Measurements from ENCODE around the gene MCF2L2. TPM values are rescaled to one million over a fixed set of nuclear protein-coding genes. Genes with fewer than 3 reads are reported as not detected.

Gene MCF2L2
- total RNA-seq, 1 donor from 2014 or later = 1.2 TPM

DNA sequence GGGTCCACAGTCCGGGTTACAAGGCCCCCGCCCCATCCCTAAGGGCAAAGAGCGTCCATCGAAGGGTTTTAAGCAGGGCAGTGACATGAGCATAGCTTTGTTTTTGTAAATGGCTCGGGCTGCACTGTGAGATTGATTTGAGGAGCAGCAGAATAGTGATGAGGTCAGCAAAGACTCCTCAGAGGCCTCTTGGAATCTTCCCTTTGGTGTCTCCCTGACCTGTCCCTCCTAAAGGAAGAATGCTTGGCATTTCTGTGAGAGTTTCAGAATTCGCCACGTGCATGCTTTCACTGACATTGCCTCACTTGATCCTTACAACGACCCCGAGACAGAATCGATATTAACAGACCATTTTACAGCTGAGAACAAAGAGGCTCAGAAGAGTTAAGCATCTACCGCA lies 286.2 kb downstream of the MCF2L2 start:
- TF ChIP-seq, protein P1, sequence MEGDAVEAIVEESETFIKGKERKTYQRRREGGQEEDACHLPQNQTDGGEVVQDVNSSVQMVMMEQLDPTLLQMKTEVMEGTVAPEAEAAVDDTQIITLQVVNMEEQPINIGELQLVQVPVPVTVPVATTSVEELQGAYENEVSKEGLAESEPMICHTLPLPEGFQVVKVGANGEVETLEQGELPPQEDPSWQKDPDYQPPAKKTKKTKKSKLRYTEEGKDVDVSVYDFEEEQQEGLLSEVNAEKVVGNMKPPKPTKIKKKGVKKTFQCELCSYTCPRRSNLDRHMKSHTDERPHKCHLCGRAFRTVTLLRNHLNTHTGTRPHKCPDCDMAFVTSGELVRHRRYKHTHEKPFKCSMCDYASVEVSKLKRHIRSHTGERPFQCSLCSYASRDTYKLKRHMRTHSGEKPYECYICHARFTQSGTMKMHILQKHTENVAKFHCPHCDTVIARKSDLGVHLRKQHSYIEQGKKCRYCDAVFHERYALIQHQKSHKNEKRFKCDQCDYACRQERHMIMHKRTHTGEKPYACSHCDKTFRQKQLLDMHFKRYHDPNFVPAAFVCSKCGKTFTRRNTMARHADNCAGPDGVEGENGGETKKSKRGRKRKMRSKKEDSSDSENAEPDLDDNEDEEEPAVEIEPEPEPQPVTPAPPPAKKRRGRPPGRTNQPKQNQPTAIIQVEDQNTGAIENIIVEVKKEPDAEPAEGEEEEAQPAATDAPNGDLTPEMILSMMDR (IDR thresholded peaks at IDR 0.05) = no peak
- intact Hi-C loops (cut with DNase I) = no loop called here
- no peak overlapping the region for H3K4me3 ChIP-seq
- DNase-seq (no peak), ATAC-seq (no peak)
- H3K27me3 ChIP-seq = no peaks in the 10 kb centered on the region
- H3K9me3 ChIP-seq = no peaks in the 10 kb centered on the region
- H3K27ac ChIP-seq = no peak overlapping the region
- no peaks in the 10 kb centered on the region for H3K4me1 ChIP-seq
- no peaks in the 10 kb centered on the region for H3K36me3 ChIP-seq

DNA sequence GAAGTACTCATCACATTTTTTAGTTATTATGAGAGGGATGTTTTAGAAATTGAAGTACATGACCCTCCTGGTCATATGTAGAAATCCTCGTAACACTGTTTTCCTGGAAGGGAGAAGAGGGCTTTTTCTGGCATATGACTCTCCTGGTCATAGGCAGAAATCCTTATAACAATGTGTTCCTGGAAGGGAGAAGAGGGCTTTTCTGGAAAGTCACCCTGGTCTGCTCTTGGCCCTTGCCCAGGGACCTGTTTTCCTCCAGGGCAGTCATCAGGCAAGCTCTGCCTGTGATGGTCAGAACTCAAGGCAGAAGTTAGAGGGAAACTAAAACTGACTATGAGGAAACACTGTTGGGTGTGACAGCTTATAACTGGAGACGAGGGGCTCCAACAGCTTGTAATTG lies 293.6 kb downstream of the MCF2L2 start:
- Histone ChIP-seq H3K27me3 (no peaks in the 10 kb centered on the region), H3K36me3 (peaks cover 8% of the 10 kb centered on the region), H3K4me3 (no peak overlapping the region), H3K4me1 (peaks cover 4% of the 10 kb centered on the region), H3K9me3 (no peaks in the 10 kb centered on the region), H3K27ac (no peak overlapping the region)
- intact Hi-C loops (cut with DNase I) = no loop called here
- peak; percentile 71 for ATAC-seq
- TF ChIP-seq, protein P1 (IDR thresholded peaks at IDR 0.05) = no peak
- DNase-seq = no peak

DNA sequence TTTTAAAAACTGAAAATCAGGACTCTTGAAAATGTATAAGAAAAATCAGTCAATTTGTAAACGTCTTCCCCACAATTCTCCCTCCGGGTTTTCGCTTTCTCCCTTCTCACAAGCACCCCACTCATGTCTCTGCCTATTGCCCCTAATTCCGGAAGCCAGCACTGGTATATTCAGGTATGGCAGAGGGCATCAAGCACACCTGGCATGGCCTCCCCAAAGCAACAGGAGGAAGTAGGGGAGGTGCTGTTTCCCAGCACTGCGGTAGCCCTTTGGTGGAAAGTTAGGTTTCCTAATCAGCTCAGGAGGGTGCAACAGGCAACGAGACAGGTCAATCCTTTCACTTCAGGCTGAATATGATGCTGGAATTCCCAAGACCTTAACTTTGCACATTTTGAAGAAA lies 296.0 kb downstream of the MCF2L2 start:
- Histone ChIP-seq H3K4me3 (no peak overlapping the region), H3K9me3 (no peaks in the 10 kb centered on the region), H3K27me3 (no peaks in the 10 kb centered on the region), H3K4me1 (peaks cover 4% of the 10 kb centered on the region), H3K36me3 (peaks cover 8% of the 10 kb centered on the region), H3K27ac (no peak overlapping the region)
- intact Hi-C loops (cut with DNase I) = no loop called here
- TF ChIP-seq, protein P1 (IDR thresholded peaks at IDR 0.05) = no peak
- no peak for DNase-seq
- ATAC-seq = peak; percentile 61

DNA sequence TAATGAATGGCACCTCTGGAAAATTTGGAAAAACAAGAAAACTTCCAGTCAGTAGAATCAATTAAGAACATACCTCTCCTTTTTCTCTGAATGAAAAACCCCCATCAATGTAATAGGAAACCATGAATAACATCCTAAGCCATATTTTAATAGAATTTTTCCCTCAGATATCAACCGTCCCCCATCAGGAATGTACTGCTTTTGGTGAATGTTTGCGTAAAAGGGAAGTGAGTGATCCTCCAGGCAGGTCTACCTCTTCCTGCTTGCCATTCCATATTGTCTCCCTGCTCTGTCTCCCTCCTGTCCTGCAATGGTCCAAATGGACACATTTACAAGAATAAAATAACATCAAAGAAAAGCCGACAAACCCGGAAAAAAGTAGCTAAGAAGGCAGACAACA lies 296.7 kb downstream of the MCF2L2 start:
- Histone ChIP-seq H3K4me3 (no peak overlapping the region), H3K27ac (no peak overlapping the region), H3K36me3 (peaks cover 8% of the 10 kb centered on the region), H3K4me1 (peaks cover 4% of the 10 kb centered on the region), H3K27me3 (no peaks in the 10 kb centered on the region), H3K9me3 (no peaks in the 10 kb centered on the region)
- intact Hi-C loops (cut with DNase I) = no loop called here
- TF ChIP-seq, protein P1 (IDR thresholded peaks at IDR 0.05) = no peak
- DNase-seq (no peak), ATAC-seq (no peak)

DNA sequence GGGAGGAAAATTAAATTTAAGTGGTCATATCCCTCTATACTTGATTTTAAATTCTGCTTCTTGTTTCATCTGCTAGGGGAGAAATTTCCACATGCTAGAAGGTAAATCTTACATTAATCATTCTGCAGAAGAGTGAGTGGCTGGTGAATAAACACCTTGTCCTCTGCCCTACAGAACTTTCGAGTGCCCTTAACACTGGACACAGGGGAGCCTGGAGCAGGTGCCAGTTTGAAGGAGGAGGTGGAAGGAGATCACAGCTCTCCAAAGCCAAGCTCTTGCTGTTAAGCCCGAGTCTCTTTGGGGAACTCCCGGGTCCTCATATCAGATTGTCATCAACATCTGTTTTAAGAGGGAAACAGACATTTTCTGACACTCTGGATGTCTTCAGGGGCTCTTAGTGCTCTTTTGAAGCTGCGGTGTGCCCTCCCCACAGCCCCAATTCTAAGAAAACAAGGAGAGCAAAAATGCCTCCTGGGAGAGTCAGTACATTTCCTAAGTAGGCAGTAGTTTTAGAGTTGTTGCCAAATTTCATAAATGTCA lies 297.2 kb downstream of the MCF2L2 start:
- ATAC-seq = peak; percentile 90
- intact Hi-C loops (cut with DNase I) = no loop called here
- no peak overlapping the region for H3K27ac ChIP-seq

More for the DNA sequence above, 297.2 kb downstream of the MCF2L2 start:
- no peak for DNase-seq
- Histone ChIP-seq H3K36me3 (peaks cover 8% of the 10 kb centered on the region), H3K27me3 (no peaks in the 10 kb centered on the region), H3K4me1 (peaks cover 4% of the 10 kb centered on the region), H3K4me3 (no peak overlapping the region), H3K9me3 (no peaks in the 10 kb centered on the region)
- TF ChIP-seq, protein P1 (IDR thresholded peaks at IDR 0.05) = no peak

All from upper lobe of right lung (tissue), 1 donor.